Stimulated activated CD4-positive, alpha-beta T cell treated with anti-CD3 and anti-CD28 coated beads, Interleukin-15, amount 100 ng/mL, for 24 hours (primary cell): ENCODE data around the gene PAM.
"Not testable (repeated sequence)": the region's sequence is repeated elsewhere in the genome, so short reads cannot be mapped to it uniquely, and the experiment has no call there.

ENCODE experiments used
- DNase-seq: peaks from one replicate; pipeline ENCODE4 v3.0.0-alpha.2; 2020

The PAM gene

DNA sequence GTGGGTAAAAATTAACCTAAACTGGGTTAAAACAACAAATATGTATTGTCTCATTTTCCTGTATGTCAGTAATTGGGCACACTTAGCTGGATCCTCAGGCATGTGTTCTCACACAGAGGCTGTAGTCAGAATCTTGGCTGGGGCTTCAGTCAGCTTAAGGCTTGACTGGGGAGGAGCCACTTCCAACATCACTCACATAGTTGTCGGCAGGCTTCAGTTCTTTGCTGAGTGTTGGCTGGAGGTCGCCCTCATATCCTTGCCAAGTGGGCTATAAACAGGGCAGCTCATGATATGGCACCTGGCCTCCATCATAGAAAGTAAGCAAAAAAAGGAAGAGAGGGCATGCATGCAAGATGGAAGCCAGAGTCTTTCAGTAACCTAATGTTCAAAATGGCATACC, 191.9 kb downstream of the PAM start:
- DNase-seq, result no peak

DNA sequence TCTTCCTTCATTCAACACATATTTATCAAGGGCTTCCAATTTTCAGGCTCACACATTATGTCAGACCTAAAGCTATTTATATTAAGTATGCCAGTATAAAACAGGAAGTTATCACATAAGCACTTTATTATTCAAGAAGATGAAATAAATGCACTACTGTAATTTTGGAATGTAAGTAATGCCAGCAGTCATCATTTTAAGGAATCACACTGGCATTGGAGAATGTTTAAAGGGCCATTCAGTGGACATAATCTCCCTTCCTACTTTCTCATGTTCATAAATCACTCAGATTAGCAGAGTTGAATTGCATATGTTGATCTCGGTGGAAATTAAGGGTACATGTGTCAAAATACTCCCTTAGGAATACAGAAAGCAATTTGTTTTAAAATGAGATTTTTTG, 200.4 kb downstream of the PAM start:
- DNase-seq, result no peak

DNA sequence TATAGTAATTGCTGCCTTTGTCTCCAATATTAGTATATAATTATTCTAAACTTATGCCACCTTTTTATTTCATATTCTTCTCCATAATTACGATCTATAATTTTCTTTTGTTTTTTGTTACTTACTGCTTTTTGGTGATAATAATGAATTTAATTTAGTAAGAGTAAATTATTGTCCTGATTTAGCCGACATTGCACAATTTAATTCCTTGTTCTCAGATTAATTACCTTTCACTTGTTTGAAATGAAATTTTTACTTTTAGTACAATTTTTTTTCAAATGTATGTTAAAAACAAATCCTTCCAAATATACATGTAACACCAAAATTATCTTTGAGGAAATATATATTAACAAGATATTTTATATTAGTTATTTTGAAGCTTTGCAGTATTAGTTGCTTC, 201.5 kb downstream of the PAM start:
- no peak for DNase-seq

DNA sequence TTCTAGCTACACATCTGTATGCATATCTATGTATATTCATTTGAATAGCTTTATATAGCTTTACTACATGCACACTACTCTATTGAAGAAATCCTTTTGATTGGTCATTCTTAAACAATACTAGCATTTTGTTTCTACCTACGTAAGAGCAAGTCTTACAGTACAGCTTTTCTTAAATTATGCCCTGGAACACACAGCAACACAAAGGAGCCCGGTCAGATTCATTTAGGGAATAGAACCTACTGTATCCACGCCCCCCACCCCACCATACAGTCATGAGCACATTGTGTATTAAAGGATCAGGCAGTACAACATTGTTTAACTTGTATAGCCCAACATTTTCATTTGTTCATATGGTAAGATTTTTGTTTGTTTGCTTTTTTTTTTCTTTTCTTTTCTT, 202.0 kb downstream of the PAM start:
- no peak for DNase-seq

DNA sequence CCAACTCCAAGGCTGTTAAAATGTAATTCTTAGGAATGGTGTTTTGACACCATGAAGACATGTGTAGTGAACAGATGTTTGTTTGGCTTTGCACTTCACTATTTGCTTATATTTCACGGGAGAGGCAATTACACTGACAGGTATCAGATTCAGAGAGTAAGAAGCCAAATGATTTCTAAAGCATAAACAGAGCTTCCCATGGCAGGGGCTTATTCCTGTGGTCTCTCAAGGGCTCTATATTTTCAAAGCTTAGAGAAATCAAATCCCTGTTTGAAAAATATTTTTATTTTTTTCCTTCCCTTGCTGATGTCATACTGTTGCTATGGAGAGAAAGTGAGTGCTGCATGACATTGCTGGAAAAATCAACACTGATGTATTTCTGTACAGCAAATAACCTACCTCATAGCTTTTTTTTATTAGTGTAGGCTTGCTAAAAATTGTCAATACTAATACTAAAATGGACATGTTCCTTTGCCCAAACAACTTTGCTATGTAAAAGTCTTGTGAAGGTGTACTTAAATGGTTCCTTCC, 203.4 kb downstream of the PAM start:
- DNase-seq, result no peak

DNA sequence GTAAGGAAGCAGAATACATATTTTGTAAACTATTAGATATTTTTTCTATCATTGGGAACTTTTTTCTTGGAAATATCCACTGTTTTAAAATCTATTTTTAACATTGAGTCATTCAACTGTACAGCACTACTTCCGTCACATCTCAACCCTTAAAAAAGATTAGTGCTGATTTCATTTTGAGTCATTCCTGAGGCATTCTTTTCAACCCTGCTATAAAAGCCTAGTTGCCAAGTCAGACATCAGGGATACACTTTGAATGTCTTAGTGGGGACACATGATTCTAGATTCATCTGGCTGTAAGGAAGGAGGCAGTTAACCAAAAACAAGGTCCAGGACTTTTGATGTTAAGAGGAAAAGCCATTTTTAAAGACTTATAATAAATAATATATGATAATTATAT, 203.9 kb downstream of the PAM start:
- DNase-seq, result no peak

DNA sequence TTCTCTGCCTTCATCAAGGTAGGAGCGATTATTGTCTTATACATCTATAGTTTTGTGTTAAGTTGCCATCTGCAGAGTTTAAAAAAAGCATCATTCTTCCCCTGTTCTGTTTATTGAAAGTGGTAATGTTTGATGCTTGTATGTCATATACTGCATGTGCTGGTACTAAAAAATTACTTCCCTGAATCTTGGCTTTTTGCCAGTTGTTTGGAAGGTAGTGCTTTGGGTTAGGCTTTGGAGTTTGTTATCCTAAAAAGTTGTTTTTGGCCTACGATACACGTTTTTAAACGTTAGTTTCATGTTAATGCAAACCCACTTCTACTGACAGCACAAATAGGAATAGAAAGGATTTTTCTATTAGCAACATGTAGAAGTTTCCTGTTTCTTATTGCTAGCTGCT, 206.6 kb downstream of the PAM start:
- DNase-seq, result no peak

DNA sequence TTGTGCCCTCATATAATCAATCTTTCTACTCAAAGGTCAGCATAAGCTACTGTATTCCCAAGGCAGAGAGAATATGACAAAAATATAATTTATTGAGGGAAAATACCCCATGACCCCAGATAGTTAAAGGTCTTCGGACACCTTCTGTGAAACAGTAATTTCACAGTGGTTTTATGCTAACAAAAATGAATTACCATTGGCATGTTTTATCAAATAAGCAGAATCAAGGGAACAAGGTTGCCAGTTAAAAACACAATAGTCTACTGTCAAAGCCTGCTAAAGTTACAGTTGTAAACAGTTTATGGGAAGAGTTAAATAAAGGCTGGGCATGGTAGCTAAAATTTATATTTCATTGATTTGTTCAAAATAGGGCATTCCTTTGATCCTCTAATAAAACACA, 210.5 kb downstream of the PAM start:
- DNase-seq, result no peak

DNA sequence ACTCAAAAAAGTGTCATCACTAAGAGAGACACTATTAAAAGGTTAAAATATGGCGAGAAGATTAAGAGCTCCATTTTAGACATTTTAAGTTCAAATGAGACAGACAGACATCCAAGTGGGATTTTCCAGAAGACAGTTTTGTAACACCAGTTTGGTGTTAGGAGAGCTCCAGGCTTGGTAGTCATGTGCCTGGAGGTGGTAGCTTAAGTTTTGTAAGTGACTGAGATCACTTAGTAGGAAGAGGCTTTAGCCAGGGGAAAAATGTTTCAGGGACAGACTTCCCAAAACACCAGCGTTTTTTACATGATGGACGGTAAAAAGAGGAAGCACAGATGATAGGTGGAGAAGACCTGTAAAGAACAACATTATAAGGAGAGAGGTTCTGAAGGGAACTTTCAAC, 214.5 kb downstream of the PAM start:
- no peak for DNase-seq

DNA sequence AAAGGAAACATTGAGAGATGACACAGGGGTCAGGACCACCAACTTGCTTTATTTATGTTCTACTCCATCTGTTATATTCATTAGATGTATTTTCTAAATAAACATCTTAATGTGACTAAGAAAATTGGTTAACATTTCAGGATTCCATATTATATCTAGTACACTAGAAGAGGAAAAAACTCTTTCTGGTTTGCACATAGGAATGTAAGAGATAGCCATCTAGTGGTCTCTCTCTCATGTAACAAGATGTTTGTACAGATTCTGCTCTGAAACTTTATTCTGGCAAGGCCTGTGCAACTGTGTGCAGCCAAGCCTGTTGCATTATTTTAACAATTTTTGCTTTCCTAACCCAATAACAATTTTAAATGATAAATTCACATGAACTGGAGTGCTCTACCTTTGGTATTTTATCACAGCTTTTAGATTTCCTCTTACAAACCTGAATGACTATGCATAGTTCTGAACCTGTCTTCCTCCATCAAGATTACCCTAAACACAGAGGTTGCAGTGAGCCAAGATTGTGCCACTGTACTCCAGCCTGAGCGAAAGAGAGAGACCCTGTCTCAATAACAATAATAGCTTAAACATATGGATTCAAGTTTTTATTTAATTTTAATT, 216.7 kb downstream of the PAM start:
- DNase-seq, result no peak

DNA sequence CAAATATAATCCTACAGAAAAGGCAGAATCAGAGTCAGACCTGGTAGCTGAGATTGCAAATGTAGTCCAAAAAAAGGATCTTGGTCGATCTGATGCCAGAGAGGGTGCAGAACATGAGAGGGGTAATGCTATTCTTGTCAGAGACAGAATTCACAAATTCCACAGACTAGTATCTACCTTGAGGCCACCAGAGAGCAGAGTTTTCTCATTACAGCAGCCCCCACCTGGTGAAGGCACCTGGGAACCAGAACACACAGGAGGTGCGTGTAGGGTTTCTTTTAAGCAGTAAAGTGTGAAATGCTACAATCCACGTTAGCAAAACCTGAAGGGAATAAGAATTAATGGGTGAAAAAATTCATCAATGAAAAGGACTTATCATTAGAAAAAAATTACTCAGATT, 219.1 kb downstream of the PAM start:
- no peak for DNase-seq

DNA sequence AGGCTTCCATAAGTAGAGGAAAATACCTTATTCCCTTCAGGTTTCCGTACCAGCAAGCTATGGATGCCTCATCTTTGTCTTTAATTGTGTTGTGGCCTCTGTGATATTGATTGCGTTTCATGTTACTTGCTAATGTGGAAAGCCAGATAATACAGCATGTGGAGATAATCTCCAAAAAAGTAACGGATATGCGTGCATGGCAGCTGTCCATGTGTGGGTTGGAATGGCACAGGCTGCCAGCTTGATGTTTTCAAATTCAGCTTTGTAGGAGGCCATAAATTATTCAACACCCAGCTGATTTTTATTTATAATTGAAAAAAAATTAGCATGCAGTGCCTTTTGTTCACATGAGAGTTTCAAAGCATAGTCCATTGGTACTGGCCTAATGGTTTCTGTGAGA, 219.9 kb downstream of the PAM start:
- DNase-seq, result no peak

DNA sequence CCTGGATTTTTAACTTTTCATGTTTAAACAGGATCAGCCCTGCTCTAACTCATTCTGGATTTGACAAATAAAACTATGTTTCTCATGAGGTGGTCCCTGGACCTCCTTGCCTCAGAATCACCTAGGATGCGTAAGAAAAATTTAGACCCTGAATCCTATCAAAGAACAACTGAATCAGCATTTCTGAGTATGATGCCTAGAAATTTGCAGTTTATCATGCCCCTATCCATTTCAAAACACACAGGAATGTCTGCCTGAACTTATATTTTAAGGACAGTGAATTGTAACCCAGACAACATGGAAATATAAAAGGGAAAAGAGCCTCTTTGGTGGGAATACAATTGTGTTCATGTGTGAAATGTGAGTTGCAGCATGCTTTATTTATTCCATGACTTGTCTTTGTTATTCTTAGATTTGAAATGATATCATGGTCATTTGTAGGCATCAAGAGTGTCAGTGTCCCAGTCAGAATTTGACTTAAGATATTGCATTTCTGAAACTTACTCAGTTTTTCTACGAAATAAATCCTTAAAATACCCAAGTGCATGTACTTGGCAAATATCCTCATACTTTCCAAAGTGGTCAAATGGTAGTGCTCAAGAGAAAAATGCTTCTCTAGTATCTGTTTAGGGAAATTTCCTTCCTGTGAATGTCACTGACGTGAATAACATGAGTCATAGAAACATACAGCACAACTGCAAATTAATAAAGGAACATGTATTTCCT, 220.5 kb downstream of the PAM start:
- no peak for DNase-seq

DNA sequence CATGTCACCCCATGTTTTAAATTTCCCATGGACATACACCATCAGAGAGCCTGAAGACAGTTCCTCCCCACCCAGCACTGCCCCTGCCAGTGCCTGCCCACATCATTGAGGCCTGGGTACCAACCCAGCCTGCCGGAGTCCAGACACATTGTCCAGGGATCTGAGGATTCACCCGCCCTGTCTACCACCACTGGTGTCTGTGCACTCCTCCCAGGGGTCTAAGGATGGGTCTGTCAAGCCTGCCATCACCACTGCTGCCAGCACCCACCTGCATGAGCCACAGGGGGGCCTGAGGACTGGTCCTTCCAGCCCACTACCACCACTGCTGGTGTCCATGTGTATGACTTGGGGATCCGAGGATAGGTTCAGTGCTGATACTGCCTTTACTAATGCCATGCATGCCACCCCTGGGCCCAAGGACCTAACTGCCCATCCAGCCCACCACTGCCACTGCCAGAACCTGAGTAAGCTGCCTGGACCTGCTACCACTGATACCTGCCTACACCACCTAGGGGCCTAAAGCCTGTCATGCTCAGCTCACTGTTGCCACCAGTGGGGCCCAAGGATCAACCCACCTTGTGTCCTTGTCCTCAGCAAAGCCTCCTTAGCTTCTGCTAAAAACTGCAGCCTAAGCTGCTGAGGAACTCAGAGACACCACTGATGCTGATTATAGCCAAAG, 227.0 kb downstream of the PAM start:
- DNase-seq, result no peak

DNA sequence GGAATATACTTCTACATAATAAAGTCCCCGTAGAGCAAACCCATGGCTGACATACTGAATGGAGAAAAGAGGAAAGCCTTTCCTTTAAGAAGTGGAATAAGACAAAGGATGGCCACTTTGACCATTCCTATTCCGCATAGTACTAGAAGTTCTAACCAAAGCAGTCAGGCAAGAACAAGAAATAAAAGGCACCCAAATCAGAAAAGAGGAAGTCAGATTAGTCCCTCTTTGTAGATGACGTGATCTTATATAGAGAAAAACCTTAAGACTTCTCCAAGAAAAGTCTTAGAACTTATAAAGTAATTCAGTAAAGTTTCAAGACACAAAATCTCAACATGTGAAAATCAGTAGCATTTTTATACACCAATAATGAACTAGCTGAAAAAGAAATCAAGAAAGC, 231.0 kb downstream of the PAM start:
- no peak for DNase-seq

DNA sequence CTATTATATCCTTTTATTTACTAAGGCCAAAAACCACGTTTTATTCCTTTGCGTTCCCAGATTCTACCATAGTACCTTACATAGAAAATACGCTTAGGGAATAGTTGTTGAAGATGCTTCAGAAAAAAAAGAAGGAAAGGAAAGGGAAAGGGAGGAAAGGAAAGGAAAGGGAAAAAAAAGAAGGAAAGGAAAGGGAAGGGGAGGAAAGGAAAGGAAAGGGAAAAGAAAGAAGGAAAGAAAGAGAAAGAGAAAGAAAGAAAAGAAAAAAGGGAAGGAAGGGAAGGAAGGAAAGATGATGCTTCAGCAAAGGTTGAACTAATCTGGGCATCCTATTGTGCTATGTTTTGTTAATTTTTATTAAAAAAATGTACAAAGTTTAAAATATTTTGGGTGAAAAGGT, 233.4 kb downstream of the PAM start:
- DNase-seq, result no peak

DNA sequence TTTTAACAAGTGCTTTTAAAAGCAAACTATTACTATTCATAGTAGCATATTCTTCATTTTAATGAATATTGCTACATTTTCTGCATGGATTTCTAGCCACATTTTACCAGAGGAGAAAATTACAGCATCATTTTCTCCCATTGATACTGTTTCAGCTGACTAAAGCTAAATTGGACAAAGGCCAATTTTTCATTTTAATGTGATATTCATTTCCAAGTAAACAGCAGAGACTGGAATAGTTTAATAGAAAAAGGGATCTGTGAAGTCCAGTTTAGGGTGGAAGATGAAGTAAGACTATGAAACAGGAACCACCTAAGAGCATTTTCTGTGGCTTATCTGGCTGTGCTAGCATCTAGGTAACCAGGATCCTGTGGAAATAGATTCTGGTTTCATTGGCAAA, 236.7 kb downstream of the PAM start:
- DNase-seq, result no peak

DNA sequence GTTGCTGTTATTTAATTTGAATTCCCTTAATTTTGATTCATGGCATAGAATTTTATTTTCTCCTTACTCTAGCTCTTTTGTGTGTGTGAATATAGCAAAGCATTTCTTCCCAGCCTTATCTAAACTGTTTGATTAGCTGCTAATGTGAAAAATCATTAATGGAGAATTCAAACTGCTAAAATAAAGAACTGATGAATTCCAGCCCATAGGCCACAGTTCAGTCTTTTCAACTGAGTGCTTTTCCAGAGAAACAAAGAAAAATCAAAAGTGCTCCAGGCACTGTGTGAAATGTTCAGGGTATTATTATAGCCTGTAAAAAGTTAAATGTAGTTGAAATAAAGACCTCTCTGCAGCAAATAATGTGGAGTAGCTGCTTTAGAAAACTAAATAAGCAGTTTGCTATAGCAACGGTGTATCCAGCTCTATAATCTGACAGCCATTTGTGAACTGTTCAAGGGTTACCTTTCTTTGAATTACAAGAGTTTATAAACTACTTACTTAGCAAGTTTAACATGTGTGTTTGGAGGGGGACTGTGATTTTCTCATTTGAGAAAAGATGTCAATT, 241.0 kb downstream of the PAM start:
- DNase-seq, result no peak

DNA sequence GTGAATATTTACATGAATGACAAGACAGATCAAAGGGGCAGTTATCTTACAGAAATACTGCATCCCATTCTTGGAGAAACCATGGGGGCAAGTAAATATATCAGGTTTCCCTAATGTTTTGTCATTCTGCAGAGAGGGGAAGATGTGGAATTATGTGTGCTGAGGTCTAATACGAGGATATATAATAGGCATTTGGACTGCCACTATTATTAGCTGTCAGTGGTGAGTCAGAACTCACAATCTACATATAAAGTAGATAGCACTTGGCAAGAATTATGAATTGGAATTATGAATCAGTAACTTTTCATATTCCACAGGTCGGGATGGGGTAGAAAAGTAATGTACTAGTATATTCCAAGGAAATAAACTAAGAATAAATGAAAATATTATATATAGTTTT, 243.1 kb downstream of the PAM start:
- DNase-seq, result no peak

DNA sequence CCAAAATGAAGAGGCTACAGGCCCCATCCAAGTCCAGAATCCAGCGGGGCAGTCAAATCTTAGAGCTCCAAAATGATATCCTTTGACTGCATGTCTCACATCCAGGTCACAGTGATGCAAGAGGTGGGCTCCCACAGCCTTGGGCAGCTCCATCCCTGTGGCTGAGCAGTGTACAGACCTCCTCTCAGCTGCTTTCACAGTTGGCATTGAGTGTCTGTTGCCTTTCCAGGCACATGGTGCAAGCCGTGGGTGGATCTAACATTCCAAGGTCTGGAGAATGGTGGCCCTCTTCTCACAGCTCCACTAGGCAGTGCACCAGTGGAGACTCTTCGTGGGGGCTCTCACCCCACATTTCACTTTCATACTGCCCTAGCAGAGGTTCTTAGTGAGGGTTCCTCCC, 244.1 kb downstream of the PAM start:
- no peak for DNase-seq

DNA sequence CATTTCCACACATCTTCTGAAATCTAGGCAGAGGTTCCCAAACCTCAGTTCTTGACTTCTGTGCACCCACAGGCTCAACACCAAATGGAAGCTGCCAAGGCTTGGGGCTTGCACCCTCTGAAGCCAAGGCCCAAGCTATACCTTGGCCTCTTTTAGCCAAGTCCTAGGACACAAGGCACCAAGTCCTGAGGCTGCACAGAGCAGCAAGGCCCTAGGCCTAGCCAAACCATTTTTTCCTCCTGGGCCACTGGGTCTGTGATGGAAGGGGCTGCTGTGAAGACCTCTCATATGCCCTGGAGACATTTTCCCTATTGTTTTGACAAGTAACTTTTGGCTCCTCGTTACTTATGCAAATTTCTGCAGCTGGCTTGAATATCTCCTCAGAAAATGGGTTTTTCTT, 244.5 kb downstream of the PAM start:
- not testable (repeated sequence) for DNase-seq

DNA sequence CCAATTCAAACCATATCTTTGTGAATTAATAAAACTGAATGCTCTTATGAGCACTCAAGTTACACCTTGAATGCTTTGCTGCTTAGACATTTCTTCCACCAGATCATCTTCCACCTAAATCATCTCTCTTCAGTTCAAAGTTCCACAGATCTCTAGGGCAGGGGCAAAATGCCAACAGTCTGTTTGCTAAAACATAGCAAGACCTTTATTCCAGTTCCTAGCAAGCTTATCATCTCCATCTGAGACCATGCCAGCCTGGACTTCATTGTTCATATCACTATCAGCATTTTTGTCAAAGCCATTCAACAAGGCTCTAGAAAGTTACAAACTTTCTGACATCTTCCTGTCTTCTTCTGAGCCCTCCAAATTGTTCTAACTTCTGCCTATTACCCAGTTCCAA, 245.0 kb downstream of the PAM start:
- no peak for DNase-seq

DNA sequence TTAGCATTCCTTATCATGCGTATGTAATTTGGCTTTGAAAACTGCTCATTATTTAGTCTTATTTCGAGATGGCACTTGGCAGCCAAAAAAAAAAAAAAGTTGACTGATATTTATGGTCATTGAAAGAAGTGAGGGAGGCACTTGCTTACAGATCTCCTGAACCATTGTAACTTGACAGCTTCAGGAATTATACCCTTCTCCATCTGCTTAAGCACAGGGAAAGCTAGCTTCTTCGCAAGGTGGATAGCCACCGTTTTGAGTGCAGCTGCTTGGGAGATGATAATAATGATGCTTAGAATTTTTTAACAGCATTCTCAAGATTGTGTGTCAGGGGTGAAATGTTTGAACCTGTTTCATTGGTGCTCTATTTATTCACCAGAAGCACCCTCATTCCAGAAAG, 248.8 kb downstream of the PAM start:
- no peak for DNase-seq

DNA sequence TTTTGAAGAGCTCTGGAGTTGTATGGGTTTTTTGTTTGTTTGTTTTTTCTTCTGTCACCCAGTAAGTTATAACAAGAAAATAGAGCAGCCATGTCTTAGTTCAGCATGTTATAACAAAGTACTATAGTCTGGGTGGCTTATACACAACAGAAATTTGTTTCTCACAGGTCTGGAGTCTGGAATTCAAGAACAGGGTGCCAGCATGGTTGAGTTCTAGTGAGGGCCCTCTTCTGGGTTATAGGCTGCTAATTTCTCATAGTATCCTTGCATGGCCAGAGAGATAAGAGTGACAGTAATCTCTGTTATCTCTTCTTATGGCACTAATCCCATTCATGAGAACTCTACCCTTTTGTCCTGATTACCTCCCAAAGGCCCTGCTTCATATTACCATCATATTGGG, 250.2 kb downstream of the PAM start:
- no peak for DNase-seq
